Skeletal muscle satellite cell (primary cell): ENCODE measurements around the gene KRTAP19-7. TPM values are rescaled to one million over a fixed set of nuclear protein-coding genes. Genes with fewer than 3 reads are reported as not detected.

Experiments used
- H3K27me3 ChIP-seq: 2 replicates; pipeline ENCODE4 v1.7.0; 2013; ENCODE audit warnings: low read length; ENCODE audit not compliant: control insufficient read depth, insufficient read depth
- H3K36me3 ChIP-seq: 2 replicates; pipeline ENCODE4 v1.7.0; 2013; ENCODE audit warnings: mild to moderate bottlenecking, control low read depth, low read length; ENCODE audit not compliant: insufficient read depth
- H3K4me1 ChIP-seq: 2 replicates; pipeline ENCODE4 v1.7.0; 2013; ENCODE audit warnings: low read length; ENCODE audit not compliant: control insufficient read depth, insufficient read depth
- H3K4me2 ChIP-seq: 2 replicates; pipeline ENCODE4 v1.7.0; 2013; ENCODE audit warnings: mild to moderate bottlenecking, low read length
- H3K4me3 ChIP-seq: 2 replicates; pipeline ENCODE4 v1.7.0; 2013; ENCODE audit warnings: low read length
- H3K9ac ChIP-seq: 2 replicates; pipeline ENCODE4 v1.7.0; 2013; ENCODE audit warnings: mild to moderate bottlenecking, low read depth, low read length, moderate library complexity
- H3K9me3 ChIP-seq: replicated peaks from 2 replicates; pipeline ENCODE4 v1.7.0; 2013; ENCODE audit warnings: mild to moderate bottlenecking, control low read depth, low read length
- small RNA-seq: library from RNA; depleted of rRNA; stranded (forward); fragments of <200 nt; gene quantifications from one replicate; pipeline ENCODE3, GENCODE V24; 2012

Gene KRTAP19-7

DNA sequence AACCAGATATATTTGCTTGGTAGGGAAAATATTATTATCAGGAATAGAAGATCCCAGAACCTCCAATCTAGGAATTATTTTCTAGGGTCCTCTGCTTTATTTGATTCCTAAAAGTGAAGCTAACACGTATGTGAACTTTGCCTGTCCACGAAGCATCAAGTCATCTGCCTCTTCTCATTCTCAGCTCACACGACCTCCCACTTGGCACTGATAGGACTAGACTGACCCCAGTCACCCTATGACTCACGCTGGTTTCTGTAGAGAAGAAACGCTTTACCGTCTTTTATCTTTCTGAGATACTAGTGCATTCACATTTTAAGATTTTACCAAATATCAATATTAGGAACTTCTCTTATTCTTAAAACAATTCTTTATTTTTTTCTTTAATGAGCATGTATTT, 2.0 kb upstream of the KRTAP19-7 start:
- Histone ChIP-seq H3K4me2 (no peak overlapping the region), H3K27me3 (no peaks in the 10 kb centered on the region), H3K9ac (no peak overlapping the region), H3K9me3 (peaks cover 8% of the 10 kb centered on the region), H3K4me3 (no peak overlapping the region), H3K4me1 (no peaks in the 10 kb centered on the region), H3K36me3 (no peaks in the 10 kb centered on the region)

DNA sequence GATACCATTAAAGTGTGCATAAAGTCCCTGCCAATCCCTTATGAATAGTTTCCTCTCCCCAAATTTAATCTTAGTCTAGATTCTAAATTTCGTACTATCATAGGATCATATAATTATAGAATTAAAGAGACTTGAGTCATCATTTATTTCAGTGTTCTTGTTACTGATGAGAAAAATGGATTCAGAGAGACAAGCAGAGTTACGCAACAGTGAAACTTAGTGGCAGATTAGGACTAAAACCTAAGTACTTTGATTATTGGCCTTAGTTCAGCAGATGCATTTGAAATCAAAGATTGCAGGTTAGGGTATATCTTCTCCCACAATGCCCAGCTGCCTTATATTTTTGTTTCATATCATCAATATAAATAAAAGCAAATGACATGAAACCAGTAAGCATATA, 843 bp upstream of the KRTAP19-7 start:
- Histone ChIP-seq H3K4me3 (no peak overlapping the region), H3K4me1 (no peaks in the 10 kb centered on the region), H3K9me3 (peaks cover 8% of the 10 kb centered on the region), H3K4me2 (no peak overlapping the region), H3K27me3 (no peaks in the 10 kb centered on the region), H3K9ac (no peak overlapping the region), H3K36me3 (no peaks in the 10 kb centered on the region)

DNA sequence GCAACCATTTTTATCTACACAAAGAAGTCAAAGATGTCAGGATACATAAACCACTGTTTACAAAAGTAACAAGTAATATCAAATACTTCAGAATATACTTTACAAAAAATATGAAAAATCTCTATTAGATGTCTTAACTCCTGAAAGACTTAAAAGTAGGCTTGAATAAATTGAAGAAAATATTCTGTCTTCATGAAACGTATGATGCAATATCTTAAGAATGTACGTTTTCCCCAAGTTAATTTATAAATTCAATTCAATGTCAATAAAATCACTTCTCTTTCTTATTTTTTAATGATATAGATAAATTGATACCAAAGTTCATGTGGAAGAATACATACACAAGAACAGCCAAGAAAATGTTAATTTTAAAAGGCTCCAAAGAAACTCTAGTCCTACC, 6.0 kb downstream of the KRTAP19-7 start:
- Histone ChIP-seq H3K9ac (no peak overlapping the region), H3K4me2 (no peak overlapping the region), H3K4me3 (no peak overlapping the region)

DNA sequence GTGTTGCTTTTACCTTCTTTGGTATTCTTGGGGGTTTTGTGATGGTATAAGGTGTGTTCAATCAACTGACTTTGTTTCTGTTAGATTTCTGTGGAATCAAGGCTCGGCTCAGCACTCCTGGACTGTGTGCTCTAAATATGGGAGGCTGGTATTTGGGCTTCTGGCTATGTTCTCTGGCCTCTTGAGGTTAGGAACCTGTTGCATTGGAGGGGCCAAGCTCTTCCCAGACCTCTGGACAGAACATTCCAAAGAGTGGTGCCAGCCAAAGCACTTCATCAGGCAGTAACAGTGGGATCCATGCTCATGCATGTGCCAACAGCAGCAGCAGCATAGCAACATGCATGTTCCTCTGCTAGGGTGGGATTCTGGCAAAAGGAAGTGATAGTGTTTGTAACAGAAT, 8.3 kb downstream of the KRTAP19-7 start:
- Histone ChIP-seq H3K4me1 (no peaks in the 10 kb centered on the region), H3K4me2 (no peak overlapping the region), H3K9me3 (no peaks in the 10 kb centered on the region), H3K27me3 (no peaks in the 10 kb centered on the region), H3K4me3 (no peak overlapping the region), H3K9ac (no peak overlapping the region), H3K36me3 (no peaks in the 10 kb centered on the region)

More for the DNA sequence above, 6.0 kb downstream of the KRTAP19-7 start:
- no peaks in the 10 kb centered on the region for H3K36me3 ChIP-seq
- H3K27me3 ChIP-seq, result no peaks in the 10 kb centered on the region
- peaks cover 5% of the 10 kb centered on the region for H3K9me3 ChIP-seq
- H3K4me1 ChIP-seq, result no peaks in the 10 kb centered on the region

GRCh38 chr21:30541764-30542163, 19.4 kb downstream of the KRTAP19-7 start, which contains the start of gene KRTAP19-6:
Gene KRTAP19-6, minus strand, starts transcription at chr21:30541864. Its CDS starts 31 bp downstream, at chr21:30541833.
- no peak within 1 kb of the TSS for H3K9ac ChIP-seq
- H3K4me2 ChIP-seq, result no peak within 1 kb of the TSS
- H3K27me3 ChIP-seq, result no peaks in the 10 kb centered on the region
- H3K4me1 ChIP-seq, result no peaks in the 10 kb centered on the region
- H3K36me3 ChIP-seq, result no peaks in the 10 kb centered on the region
- H3K4me3 ChIP-seq, result no peak within 1 kb of the TSS
- peaks cover 2% of the 10 kb centered on the region for H3K9me3 ChIP-seq

DNA sequence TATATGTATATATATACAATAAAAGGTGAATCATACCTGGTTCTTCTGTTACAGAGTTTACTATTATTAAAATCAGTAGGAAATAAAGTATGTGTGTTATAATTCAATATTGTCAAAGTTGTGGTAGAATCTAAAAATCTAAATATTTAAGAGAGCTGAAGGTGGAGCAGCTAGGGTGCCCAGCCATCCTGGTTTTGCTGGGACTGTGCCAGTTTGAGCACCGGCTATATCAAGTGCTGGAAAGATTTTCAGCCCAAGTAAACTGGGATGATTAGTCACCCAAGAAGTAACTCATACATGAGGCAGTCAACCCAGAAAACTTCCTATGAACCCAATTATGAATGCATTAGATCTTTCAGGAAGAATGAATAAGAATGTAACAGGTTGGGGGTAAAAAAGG, 42.2 kb downstream of the KRTAP19-7 start:
- H3K4me2 ChIP-seq, result no peak overlapping the region
- H3K9me3 ChIP-seq, result no peaks in the 10 kb centered on the region
- no peaks in the 10 kb centered on the region for H3K4me1 ChIP-seq
- no peak overlapping the region for H3K9ac ChIP-seq
- H3K36me3 ChIP-seq, result no peaks in the 10 kb centered on the region
- H3K4me3 ChIP-seq, result no peak overlapping the region
- H3K27me3 ChIP-seq, result no peaks in the 10 kb centered on the region

DNA sequence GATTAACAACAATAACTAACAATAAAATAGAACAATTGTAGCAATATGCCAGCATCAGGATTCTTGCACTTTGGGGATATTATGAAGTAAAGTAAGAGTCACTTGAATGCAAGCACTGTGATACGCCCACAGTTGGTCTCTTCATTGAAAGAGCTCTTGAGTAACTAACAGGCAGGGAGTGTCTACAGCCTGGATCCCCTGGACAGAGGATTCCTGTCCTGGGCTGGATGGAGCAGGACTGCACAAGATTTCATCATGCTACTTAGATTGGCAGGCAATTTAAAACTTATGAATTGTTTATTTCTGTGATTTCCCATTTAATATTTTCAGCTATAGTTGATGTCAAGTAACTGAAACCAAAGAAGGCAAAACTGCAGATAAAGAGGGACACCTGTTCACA, 45.4 kb downstream of the KRTAP19-7 start:
- H3K9ac ChIP-seq, result no peak overlapping the region
- no peaks in the 10 kb centered on the region for H3K4me1 ChIP-seq
- no peaks in the 10 kb centered on the region for H3K9me3 ChIP-seq
- H3K4me2 ChIP-seq, result no peak overlapping the region
- no peaks in the 10 kb centered on the region for H3K27me3 ChIP-seq
- no peak overlapping the region for H3K4me3 ChIP-seq
- H3K36me3 ChIP-seq, result no peaks in the 10 kb centered on the region

Small RNA genes within 50 kb of the gene (small RNA-seq; reads per million reads assigned to genes)
- gene AP000567.1 (not detected), gene KRTAP19-10P (not detected), gene KRTAP19-11P (not detected), gene KRTAP22-1 (not detected), gene KRTAP22-2 (not detected)
